Trophoblast cell (in vitro differentiated cells and primary cell): Measurements from ENCODE around the gene UBP1.
"Not testable (repeated sequence)": the region's sequence is repeated elsewhere in the genome, so short reads cannot be mapped to it uniquely, and the experiment has no call there.

ENCODE experiments used
- DNase-seq, 2 donors: peaks; one replicate each; pipeline ENCODE4 v3.0.0-alpha.2; 2016
- H2AFZ ChIP-seq: 2 replicates; pipeline ENCODE4 v1.6.1; 2013; ENCODE audit warnings: low read length, moderate library complexity, mild to moderate bottlenecking; ENCODE audit not compliant: insufficient read depth, poor library complexity
- H2AK5ac ChIP-seq: 2 replicates; pipeline ENCODE4 v1.6.1; 2013; ENCODE audit warnings: mild to moderate bottlenecking, low read length
- H2BK120ac ChIP-seq: 2 replicates; pipeline ENCODE4 v1.6.1; 2013; ENCODE audit warnings: low read length, mild to moderate bottlenecking, moderate library complexity; ENCODE audit not compliant: insufficient read depth, poor library complexity
- H2BK12ac ChIP-seq: 2 replicates; pipeline ENCODE4 v1.6.1; 2013; ENCODE audit warnings: mild to moderate bottlenecking, low read length, moderate library complexity
- H2BK5ac ChIP-seq: 2 replicates; pipeline ENCODE4 v1.6.1; 2013; ENCODE audit warnings: low read length, low read depth, moderate library complexity, mild to moderate bottlenecking; ENCODE audit not compliant: poor library complexity
- H3K14ac ChIP-seq: 2 replicates; pipeline ENCODE4 v1.6.1; 2013; ENCODE audit warnings: mild to moderate bottlenecking, low read length
- H3K18ac ChIP-seq: 2 replicates; pipeline ENCODE4 v1.6.1; 2013; ENCODE audit warnings: mild to moderate bottlenecking, low read length
- H3K23ac ChIP-seq: 2 replicates; pipeline ENCODE4 v1.6.1; 2013; ENCODE audit warnings: low read length
- H3K27ac ChIP-seq: 2 replicates; pipeline ENCODE4 v1.5.1; 2013; ENCODE audit warnings: low read depth, mild to moderate bottlenecking, inconsistent platforms, low read length, moderate library complexity
- H3K27me3 ChIP-seq: 2 replicates; pipeline ENCODE4 v1.6.1; 2013; ENCODE audit warnings: inconsistent platforms, mild to moderate bottlenecking, low read length, moderate library complexity; ENCODE audit not compliant: insufficient read depth
- H3K36me3 ChIP-seq, 2 experiments: 1 replicate in 1 of 2; 2 replicates in 1 of 2; pipeline ENCODE4 v1.6.1; 2013; ENCODE audit warnings: low read length in 2 of 2, mild to moderate bottlenecking in 2 of 2, moderate library complexity in 1 of 2; ENCODE audit not compliant: insufficient read depth in 2 of 2, control insufficient read depth in 1 of 2
- H3K4ac ChIP-seq: 2 replicates; pipeline ENCODE4 v1.6.1; 2013; ENCODE audit warnings: low read depth, mild to moderate bottlenecking, low read length, moderate library complexity
- H3K4me1 ChIP-seq, 2 experiments: 1 replicate in 1 of 2; 2 replicates in 1 of 2; pipeline ENCODE4 v1.6.1; 2013; ENCODE audit warnings: low read length in 2 of 2, mild to moderate bottlenecking in 2 of 2, moderate library complexity in 1 of 2; ENCODE audit not compliant: insufficient read depth in 2 of 2, control insufficient read depth in 1 of 2
- H3K4me2 ChIP-seq: 2 replicates; pipeline ENCODE4 v1.6.1; 2013; ENCODE audit warnings: inconsistent platforms, mild to moderate bottlenecking, low read length, moderate library complexity
- H3K4me3 ChIP-seq: 2 replicates; pipeline ENCODE4 v1.5.1; 2013; ENCODE audit warnings: mild to moderate bottlenecking, low read depth, low read length, inconsistent platforms
- H3K79me1 ChIP-seq: one replicate; pipeline ENCODE4 v1.6.1; 2013; ENCODE audit warnings: low read length
- H3K79me2 ChIP-seq: 2 replicates; pipeline ENCODE4 v1.6.1; 2013; ENCODE audit warnings: low read length, mild to moderate bottlenecking; ENCODE audit not compliant: control insufficient read depth, insufficient read depth, poor library complexity
- H3K9ac ChIP-seq: 2 replicates; pipeline ENCODE4 v1.6.1; 2013; ENCODE audit warnings: mild to moderate bottlenecking, low read length
- H3K9me3 ChIP-seq: 2 replicates; pipeline ENCODE4 v1.6.1; 2013; ENCODE audit warnings: low read depth, mild to moderate bottlenecking, control low read depth, inconsistent platforms, low read length; ENCODE audit not compliant: insufficient read depth
- H4K12ac ChIP-seq: 2 replicates; pipeline ENCODE4 v1.6.1; 2013; ENCODE audit warnings: low read depth, mild to moderate bottlenecking, low read length, moderate library complexity
- H4K8ac ChIP-seq: 2 replicates; pipeline ENCODE4 v1.6.1; 2013; ENCODE audit warnings: low read depth, mild to moderate bottlenecking, low read length, moderate library complexity
- H4K91ac ChIP-seq: one replicate; pipeline ENCODE4 v1.6.1; 2013; ENCODE audit warnings: low read depth, mild to moderate bottlenecking, low read length, moderate library complexity
- WGBS: extraction: QIAGEN DNeasy Blood & Tissue Kit; methylation state at CpG from one replicate; pipeline ENCODE4 v1.1.7; 2013; ENCODE audit warnings: missing lambda C conversion rate; ENCODE audit not compliant: insufficient read length, insufficient coverage; ENCODE audit errors: extremely low coverage; 5-methylcytosine and 5-hydroxymethylcytosine counted together

UBP1 gene

DNA sequence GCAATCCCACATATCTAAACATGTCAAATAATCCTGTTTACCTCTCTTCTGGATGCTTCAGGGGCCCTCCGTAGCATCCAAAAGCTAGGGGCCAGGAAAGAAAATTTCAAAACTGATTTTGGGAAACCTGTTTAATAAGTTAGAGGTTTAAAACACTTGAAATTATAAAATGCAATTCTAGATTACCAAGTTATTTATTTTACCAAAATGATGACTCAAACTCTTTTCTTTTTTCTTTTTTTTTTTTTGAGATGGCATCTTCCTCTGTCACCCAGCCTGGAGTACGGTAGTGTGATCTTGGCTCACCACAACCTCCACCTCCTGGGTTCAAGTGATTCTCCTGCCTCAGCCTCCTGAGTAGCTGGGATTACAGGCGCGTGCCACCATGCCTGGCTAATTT, 19.4 kb upstream of the UBP1 start:
- not testable (repeated sequence) for H3K27ac ChIP-seq, H2AFZ ChIP-seq, H3K4me1 ChIP-seq, H3K14ac ChIP-seq, H2BK5ac ChIP-seq, H3K4me2 ChIP-seq, H3K9me3 ChIP-seq, H3K79me1 ChIP-seq, H4K91ac ChIP-seq, H2AK5ac ChIP-seq, DNase-seq, H3K9ac ChIP-seq, H2BK120ac ChIP-seq, H3K4me3 ChIP-seq, H3K18ac ChIP-seq, H2BK12ac ChIP-seq, H3K27me3 ChIP-seq, H4K12ac ChIP-seq, H3K79me2 ChIP-seq, H4K8ac ChIP-seq, H3K36me3 ChIP-seq, H3K23ac ChIP-seq, H3K4ac ChIP-seq
- no CpG with 5 or more reads among the region's 4 CpGs for WGBS

DNA sequence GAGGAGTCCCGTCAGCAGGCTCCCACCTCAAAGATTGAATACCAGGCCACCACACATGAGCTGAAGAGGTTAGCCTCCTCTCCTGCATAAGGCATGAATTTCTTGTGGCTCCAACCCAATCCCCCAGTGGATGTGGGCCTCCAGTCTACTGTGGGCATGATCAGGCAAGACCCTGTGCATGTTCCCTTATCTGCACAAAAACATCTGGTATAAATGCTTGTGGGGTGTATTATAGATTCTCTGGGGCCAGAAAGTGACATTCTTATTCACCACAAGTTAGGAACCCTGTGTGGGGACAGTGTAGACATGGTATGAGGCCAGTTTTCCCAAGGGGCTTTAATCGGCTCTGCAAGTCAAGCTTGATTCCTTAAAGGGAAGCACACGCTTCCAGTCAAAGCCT, 18.2 kb upstream of the UBP1 start:
- no peak for DNase-seq

GRCh38 chr3:33456756-33457155, 16.6 kb upstream of the UBP1 start:
- peaks cover 0 to 2% of the 10 kb centered on the region in 2 experiments for H3K4me1 ChIP-seq
- no peak overlapping the region for H3K18ac ChIP-seq
- H3K14ac ChIP-seq: no peak overlapping the region
- no peak for DNase-seq
- no peak overlapping the region for H3K4ac ChIP-seq
- no peak overlapping the region for H2BK5ac ChIP-seq
- no peak overlapping the region for H2AK5ac ChIP-seq
- H2AFZ ChIP-seq: no peak overlapping the region
- H3K27ac ChIP-seq: no peak overlapping the region
- H2BK12ac ChIP-seq: no peak overlapping the region
- peaks cover 2 to 7% of the 10 kb centered on the region in 2 experiments for H3K36me3 ChIP-seq
- H3K79me2 ChIP-seq: no peaks in the 10 kb centered on the region
- no peak overlapping the region for H3K9ac ChIP-seq
- H3K4me3 ChIP-seq: no peak overlapping the region
- H2BK120ac ChIP-seq: no peak overlapping the region
- no CpG with 5 or more reads among the region's 2 CpGs for WGBS
- no peak overlapping the region for H3K4me2 ChIP-seq
- H4K8ac ChIP-seq: no peak overlapping the region
- no peaks in the 10 kb centered on the region for H3K79me1 ChIP-seq
- no peak overlapping the region for H4K91ac ChIP-seq
- H3K9me3 ChIP-seq: peaks cover 9% of the 10 kb centered on the region
- no peak overlapping the region for H4K12ac ChIP-seq
- no peak overlapping the region for H3K23ac ChIP-seq
- no peaks in the 10 kb centered on the region for H3K27me3 ChIP-seq

More for the DNA sequence above, 18.2 kb upstream of the UBP1 start:
- H2BK12ac ChIP-seq: no peak overlapping the region
- H3K9ac ChIP-seq: no peak overlapping the region
- no peak overlapping the region for H3K14ac ChIP-seq
- no peaks in the 10 kb centered on the region for H3K27me3 ChIP-seq
- WGBS: no CpG with 5 or more reads among the region's 3 CpGs
- no peak overlapping the region for H3K4ac ChIP-seq
- no peak overlapping the region for H3K4me3 ChIP-seq
- no peak overlapping the region for H2BK120ac ChIP-seq
- H3K36me3 ChIP-seq: peaks cover 2% of the 10 kb centered on the region in 2 experiments
- no peak overlapping the region for H2AFZ ChIP-seq
- H3K79me1 ChIP-seq: no peaks in the 10 kb centered on the region
- H3K27ac ChIP-seq: no peak overlapping the region
- no peaks in the 10 kb centered on the region for H3K79me2 ChIP-seq
- H3K4me2 ChIP-seq: no peak overlapping the region
- H2BK5ac ChIP-seq: no peak overlapping the region
- no peak overlapping the region for H4K8ac ChIP-seq
- no peak overlapping the region for H3K18ac ChIP-seq
- no peaks in the 10 kb centered on the region for H3K4me1 ChIP-seq
- no peak overlapping the region for H2AK5ac ChIP-seq
- no peak overlapping the region for H4K91ac ChIP-seq
- no peak overlapping the region for H4K12ac ChIP-seq
- H3K9me3 ChIP-seq: peaks cover 6% of the 10 kb centered on the region
- H3K23ac ChIP-seq: no peak overlapping the region

DNA sequence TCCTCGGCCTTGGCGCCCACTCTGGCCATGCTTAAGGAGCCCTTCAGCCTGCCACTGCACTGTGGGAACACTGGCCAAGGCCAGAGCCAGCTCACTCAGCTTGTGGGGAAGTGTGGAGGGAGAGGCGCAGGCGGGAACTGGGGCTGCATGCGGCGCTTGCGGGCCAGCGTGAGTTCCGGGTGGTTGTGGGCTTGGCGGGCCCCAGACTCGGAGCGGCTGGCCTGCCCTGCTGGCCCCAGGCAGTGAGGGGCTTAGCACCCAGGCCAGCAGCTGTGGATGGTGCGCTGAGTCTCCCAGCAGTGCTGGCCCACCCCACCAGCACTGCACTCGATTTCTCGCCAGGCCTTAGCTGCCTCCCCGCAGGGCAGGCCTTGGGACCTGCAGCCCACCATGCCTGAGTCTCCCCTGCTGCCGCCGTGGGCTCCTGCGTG, 13.1 kb upstream of the UBP1 start:
- H2AK5ac ChIP-seq: no peak overlapping the region
- no peak overlapping the region for H2BK12ac ChIP-seq
- WGBS: no CpG with 5 or more reads among the region's 19 CpGs
- no peaks in the 10 kb centered on the region for H3K27me3 ChIP-seq
- no peak overlapping the region for H3K14ac ChIP-seq
- H2AFZ ChIP-seq: no peak overlapping the region
- peaks cover 2 to 7% of the 10 kb centered on the region in 2 experiments for H3K36me3 ChIP-seq
- H4K91ac ChIP-seq: no peak overlapping the region
- H3K23ac ChIP-seq: no peak overlapping the region
- no peak overlapping the region for H3K4ac ChIP-seq
- no peak overlapping the region for H3K4me2 ChIP-seq
- H2BK120ac ChIP-seq: no peak overlapping the region
- no peak overlapping the region for H3K4me3 ChIP-seq
- no peaks in the 10 kb centered on the region for H3K79me2 ChIP-seq
- H3K18ac ChIP-seq: no peak overlapping the region
- peaks cover 6% of the 10 kb centered on the region for H3K9me3 ChIP-seq
- no peak overlapping the region for H3K27ac ChIP-seq
- H3K79me1 ChIP-seq: no peaks in the 10 kb centered on the region
- H3K9ac ChIP-seq: no peak overlapping the region
- peaks cover 0 to 2% of the 10 kb centered on the region in 2 experiments for H3K4me1 ChIP-seq
- H4K12ac ChIP-seq: no peak overlapping the region
- DNase-seq: no peak
- no peak overlapping the region for H4K8ac ChIP-seq
- H2BK5ac ChIP-seq: no peak overlapping the region
